HG02870 (cell line): ENCODE results near the gene PTPRN2.
"Not testable (repeated sequence)": the region's sequence is repeated elsewhere in the genome, so short reads cannot be mapped to it uniquely, and the experiment has no call there.

Experiments used
- ATAC-seq: cut with Tn5 transposase; IDR thresholded peaks from one replicate; pipeline ENCODE4 v1.9.1; 2021; ENCODE audit warnings: mild to moderate bottlenecking, moderate library complexity; ENCODE audit not compliant: unreplicated experiment

Gene PTPRN2

DNA sequence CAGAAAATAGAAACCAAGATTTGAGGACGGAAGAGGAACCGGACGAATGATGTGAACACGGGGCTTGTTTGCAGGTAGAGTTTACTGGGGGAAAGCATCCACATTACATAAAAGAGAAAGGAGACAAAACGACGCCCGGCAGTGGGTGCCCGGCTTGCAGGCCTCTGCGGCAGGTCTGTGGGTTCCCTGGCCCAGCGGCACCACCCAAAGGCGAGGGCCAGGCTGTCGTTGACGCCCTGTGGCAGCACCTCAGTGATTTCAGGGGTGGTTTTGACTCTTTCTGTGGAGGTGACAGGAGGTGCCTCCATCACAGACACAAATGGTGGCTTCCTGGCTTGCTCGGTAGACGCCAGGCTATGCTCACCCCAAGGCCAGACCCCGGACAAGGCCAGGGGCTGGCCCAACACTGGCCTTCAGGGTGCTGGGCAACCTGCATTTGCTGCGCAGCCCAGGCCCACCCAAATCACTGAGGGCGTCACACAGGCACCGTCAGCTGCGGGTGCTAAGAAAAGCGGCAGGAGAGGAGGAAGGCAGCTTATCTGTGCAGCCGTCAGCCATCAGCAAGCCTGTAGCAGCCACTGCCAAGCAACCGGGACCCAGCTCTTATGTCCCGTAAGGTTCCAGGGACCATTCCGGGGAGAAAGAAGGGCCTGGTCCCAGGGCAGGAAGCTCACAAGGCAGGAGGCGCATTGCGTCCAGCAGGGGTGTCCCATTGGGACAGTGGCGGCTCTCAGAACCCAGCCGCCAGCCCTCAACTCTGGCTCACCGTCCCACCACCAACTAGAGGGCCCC lies 230.3 kb downstream of the PTPRN2 start:
- no peak for ATAC-seq

DNA sequence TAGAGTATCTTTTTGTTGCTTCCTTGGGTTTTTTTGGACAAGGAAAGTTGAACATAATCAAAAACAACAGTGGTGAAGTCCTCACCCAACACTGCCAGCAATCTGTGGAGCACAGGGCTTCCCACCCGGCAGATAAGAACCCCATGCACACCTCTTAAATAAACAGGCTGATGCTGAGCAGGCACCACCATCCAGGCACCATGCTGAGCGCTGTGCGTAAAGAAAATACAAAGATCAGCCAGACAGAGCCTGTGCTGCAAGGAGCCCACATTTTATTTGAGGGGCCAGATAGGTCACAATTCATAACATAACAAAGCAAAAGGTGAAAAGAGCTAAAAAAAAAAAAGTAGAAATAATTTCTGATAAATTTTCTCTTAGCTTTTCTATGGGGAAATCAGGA lies 231.2 kb downstream of the PTPRN2 start:
- ATAC-seq: no peak

DNA sequence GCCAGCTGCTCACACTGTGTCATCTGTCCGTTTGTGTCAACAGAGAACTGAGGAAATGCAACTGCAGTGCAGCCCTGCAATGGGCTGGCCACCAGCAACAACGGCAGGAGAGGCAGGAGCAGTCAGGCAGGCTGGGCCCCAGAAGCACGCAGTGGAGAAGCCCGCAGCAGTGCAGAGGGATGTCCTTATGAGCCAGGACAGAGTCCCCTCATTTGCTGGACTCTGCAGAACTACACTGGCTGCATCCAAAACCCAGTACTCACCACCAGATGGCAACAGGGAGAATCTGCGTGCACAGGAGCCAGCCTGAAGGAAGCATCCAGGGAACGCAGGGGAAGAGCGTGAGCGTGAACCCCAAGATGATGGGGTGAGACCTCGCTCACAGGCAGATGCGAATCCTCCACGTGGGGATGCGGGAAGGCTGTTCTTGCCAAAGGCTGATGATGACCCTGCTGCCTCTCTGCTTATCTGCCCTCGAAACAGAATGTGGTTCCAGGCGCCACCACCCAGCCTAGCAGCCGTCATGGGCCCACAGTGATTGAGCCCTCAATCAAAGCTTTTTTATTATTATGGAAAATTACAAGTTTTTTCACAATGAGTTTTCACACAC lies 232.1 kb downstream of the PTPRN2 start:
- no peak for ATAC-seq

DNA sequence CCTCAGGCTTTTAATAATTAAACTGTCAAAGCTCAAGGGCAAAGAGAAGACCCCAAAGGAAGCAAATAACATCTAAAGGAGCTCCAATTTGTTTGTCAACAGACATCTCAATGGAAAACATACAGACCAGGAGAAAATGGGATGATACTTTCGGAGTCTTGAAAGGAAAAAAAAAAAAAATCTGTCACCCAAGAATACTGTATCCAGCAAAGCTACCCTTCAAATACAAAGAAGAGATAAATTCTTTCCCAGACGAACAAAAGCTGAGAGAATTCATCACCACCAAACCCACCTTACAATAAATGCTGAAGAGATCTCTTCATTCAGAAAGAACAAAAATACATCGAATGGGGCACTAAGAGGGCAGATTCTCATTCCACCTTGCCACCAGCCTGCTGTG lies 232.8 kb downstream of the PTPRN2 start:
- ATAC-seq: no peak

DNA sequence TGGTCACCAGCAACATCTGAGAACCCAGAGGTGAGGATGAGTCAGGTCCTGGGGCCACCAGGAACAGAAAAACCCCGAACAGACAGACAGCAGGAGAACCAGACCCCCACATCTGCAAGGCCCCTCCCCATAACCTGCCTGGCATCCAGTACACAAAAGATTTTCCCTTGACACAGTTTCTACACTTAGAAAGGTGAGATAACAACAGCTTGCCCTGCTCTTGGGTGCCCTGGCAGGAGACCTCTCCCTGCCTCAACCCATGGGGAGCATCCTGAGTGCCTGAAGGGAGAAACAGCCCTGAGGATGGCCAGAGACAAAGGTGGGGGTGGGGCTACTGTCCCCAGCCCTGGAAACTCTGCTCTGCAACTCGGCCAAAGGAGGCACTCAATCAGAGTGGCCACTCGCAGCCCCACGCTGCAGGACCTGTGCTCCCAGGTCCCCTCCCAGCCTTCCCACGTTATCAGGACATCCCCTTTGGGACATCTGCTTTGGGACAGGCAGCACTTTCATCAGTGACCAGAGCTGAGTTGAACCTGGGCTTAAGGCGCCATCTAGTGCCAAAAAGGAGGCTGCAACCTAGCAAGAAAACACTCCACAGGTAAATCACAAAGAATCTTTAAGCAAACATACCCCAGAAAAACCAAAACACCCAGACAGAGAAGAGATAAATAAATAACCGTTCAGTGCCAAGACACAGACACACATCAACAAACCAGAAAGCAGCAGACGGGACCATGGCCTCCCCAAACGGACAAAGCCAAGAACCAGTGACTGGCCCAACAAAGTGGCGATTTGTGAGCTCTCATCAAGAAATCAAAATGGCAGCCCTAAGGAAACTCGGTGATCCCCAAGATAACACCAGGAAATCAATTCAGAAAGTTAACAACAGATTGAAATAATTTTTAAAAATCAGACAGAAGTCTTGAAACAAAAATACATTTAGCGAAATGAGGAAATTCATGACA lies 233.7 kb downstream of the PTPRN2 start:
- ATAC-seq: no peak

DNA sequence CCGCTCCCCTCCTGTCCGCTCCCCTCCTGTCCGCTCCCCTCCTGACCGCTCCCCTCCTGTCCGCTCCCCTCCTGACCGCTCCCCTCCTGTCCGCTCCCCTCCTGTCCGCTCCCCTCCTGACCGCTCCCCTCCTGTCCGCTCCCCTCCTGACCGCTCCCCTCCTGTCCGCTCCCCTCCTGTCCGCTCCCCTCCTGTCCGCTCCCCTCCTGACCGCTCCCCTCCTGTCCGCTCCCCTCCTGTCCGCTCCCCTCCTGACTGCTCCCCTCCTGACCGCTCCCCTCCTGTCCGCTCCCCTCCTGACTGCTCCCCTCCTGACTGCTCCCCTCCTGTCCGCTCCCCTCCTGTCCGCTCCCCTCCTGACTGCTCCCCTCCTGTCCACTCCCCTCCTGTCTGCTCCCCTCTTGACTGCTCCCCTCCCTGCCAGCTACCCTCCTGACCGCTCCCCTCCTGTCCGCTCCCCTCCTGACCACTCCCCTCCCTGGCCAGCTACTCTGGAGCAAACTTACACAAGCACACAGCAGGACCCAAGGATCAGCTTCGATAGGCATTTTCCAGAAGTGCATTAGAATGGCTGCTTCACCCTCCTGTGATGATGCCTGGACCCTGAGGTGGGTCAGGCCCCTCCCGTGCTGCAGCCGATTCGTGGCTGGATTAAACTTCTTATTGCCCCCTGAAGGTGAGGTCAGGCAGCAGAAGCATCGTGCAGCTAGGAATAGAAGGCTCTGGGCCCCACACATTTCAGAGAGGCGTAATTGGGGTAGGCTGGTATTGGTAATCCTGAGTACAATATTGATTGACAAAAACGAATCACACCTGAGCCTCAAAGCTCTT lies 235.5 kb downstream of the PTPRN2 start:
- not testable (repeated sequence) for ATAC-seq

DNA sequence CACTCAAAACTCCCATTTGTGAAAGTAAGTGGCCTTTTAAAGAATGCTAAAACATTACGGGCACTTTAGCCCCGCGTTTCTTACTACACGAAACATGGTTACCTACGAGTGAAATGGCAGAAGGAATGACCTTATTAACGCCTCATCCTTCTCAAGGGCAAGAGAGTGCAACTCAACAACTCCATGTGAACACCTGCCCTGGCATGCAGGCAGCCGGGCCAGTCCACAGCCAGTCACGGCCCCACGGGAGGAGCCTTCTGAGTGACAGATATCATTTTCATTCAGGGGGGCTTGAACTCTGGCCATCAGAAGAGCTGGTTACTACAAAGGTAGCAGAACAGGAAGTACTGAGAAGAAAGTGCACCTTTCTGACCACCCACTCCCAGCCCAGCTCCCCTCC lies 236.1 kb downstream of the PTPRN2 start:
- ATAC-seq: no peak

DNA sequence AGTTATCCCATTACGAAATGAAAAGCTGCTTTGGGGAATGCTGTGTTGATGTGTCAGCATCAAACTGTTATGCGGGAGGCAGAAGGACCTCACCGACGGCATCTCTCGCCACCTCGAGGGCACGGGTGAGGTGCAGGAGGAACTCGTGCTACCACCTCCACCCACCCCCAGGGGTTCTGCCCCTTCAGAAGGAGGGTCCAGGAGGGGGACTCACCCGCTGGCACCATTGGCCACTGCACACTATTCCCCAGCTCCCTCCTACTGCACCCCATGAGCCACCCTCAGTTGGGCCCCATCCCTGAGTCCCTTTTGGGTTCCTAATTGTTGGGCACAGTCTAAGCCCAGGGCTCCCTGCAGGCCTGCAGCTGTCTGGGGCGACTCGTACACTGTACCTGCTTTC lies 236.6 kb downstream of the PTPRN2 start:
- no peak for ATAC-seq

DNA sequence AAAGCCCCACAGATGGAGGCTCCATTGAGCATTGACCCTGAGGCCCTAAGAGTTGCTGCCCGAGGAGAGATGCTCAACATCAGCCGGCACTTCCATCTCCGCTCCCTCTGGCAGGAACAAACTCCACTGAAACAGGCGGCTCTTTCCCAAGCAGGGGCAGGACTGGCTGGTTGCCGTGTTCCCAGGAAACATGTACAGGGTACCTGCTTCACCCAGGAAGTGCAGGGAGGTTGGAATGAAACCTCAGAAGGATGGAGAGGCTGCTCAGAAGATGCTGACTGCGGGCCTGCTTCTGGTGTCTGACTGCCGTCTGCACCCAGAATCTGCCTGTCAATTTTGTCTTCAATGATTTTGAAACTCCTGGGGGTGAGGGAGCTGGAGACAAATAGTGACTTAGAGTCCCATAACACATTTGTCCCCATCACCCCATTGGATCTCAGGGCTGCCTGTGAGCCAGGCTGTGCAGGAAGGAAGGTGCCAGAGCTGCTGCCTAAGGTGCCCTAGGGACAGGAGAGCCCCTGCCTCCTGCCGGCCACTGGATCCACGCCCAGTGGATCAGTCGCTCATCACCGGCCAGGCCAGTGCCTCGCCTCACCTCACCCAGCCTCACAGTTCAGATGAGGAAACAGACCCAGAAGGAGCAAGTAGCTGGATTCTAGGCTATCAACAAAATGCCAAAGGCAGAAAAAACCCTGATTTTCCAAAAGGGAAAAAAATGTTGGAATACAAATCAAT lies 237.3 kb downstream of the PTPRN2 start:
- ATAC-seq: no peak

DNA sequence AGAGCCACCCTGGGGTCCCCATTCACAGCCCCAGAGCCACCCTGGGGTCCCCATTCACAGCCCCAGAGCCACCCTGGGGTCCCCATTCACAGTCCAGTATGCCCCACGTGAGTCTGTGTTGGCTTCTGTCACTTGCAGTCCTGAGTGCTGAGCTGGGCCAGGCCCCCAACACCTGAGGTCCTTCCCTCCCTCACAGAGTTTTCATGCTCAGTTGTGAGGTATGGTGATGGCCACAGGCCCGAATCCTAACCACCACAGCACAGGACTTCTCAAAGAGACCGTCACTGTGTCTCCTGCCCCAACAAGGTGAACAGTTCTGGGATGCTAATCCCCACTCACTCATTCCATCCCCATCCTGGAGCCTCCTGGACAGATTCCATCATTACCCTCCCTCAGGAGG lies 239.2 kb downstream of the PTPRN2 start:
- ATAC-seq: no peak

DNA sequence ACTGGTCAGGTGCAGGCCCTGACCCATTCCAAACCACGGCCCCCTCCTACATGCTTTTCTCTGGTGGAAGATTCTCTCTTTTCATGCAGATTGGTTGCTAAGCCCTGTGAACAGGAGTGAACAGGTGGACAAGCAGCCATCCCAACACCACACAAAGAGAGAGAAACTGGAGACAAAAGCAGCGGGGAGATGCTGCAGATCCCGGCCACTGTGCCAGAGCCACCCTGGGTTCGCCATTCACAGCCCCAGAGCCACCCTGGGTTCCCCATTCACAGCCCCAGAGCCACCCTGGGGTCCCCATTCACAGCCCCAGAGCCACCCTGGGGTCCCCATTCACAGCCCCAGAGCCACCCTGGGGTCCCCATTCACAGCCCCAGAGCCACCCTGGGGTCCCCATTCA lies 239.6 kb downstream of the PTPRN2 start:
- not testable (repeated sequence) for ATAC-seq

DNA sequence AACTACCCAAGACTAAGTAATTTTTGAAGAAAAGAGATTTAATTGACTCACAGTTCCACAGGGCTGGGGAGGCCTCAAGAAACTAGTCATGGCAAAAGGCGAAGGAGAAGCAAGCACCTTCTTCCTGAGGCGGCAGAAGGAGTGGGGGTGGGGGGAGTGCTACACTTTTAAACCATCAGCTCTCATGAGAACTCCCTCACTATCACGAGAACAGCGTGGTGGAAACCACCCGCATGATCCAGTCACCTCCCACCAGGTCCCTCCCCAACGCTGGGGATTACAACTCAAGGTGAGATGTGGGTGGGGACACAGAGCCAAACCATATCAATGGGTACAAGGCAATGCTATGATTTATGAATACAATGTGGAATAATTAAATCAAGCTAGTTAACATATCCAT lies 241.9 kb downstream of the PTPRN2 start:
- no peak for ATAC-seq

DNA sequence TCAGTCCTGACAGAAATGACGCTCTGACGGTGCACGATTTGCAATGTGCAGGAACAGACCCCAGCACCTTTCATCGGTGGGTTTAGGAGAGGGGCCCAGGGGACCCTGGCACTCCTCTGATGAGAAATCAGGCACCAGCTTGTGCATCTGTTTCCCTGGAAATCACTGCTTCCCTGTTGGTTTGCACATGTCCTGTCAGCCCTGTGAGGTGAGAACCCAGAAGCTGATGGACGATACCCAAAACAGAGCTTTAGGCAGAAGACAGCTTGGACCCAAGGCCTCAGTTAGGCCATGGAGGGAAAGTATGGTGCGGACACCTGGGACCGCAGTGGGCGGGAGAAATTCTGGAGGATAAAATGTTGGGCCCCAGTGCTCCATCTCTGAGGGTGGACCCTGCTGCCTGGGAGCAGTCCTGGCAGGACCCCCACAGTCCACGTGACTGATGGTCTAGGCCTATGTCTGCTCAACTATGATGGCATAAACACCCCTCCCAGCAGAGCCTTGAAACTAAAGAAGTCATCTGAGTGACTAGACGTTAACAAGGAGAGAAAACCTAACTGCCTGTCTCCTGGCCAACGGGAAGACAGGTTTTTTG lies 242.8 kb downstream of the PTPRN2 start:
- ATAC-seq: no peak

DNA sequence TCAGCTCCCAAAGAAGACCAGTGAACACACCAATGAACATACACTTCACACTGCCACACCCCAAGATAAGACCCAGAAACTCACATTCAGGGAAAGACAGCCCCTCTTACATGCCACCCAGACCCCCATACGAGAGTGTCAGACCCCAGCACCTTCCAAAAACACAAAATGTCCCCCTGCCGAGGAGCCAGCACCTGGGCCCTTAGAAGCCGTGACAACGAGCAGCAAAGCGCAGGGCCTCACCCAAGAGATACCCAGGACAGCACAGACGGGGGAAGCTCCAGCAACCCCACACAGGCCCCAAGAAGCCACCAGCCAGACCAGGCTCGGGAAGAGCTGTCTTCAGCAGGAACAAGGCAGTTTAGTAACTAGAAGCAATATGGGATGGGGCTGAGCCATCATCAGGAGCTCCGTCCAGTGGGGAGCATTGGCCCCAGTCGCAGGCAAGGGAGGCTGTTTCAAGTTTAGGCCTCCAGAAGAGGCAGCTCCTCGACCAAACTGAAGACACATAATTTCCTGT lies 243.6 kb downstream of the PTPRN2 start:
- no peak for ATAC-seq

DNA sequence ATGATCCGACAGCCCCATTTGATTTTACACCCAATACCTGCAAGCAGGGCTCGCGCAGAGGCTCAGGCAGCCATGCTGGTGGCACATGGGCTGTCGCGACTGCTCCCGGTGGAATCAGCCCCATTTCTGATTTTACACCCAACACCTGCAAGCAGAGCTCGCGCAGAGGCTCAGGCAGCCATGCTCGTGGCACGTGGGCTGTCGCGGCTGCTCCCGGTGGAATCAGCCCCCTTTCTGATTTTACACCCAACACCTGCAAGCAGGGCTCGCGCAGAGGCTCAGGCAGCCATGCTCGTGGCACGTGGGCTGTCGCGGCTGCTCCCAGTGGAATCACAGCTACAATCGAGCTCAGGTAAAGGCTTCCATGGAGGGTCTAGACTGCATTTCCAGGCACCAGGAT lies 244.1 kb downstream of the PTPRN2 start:
- ATAC-seq: no peak

DNA sequence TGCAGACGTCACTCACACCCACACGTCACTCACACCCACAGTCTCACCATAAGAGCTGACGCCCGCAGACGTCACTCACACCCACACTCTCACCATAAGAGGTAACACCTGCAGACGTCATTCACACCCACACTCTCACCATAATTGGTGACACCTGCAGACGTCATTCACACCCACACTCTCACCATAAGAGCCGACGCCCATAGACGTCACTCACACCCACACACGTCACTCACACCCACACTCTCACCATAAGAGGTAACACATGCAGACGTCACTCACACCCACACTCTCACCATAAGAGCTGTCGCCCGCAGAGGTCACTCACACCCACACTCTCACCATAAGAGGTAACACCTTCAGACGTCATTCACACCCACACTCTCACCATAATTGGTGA lies 246.5 kb downstream of the PTPRN2 start:
- not testable (repeated sequence) for ATAC-seq

DNA sequence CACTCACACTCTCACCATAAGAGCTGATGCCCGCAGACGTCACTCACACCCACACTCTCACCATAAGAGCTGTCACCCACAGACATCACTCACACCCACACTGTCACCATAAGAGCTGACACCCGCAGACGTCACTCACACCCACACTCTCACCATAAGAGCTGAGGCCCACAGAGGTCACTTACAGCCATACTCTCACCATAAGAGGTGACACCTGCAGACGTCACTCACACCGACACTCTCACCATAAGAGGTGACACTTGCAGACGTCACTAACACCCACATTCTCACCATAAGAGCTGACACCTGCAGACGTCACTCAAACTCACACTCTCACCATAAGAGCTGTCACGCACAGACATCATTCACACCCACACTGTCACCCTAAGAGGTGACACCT lies 250.7 kb downstream of the PTPRN2 start:
- not testable (repeated sequence) for ATAC-seq

DNA sequence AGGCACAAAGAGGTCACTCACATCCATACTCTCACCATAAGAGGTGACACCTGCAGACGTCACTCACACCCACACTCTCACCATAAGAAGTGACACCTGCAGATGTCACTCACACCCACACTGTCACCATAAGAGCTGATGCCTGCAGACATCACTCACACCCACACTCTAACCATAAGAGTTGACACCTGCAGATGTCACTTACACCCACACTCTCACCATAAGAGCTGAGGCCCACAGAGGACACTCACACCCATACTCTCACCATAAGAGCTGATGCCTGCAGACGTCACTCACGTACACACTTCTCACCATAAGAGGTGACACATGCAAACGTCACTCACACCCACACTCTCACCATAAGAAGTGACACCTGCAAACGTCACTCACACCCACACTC lies 255.1 kb downstream of the PTPRN2 start:
- ATAC-seq: not testable (repeated sequence)

DNA sequence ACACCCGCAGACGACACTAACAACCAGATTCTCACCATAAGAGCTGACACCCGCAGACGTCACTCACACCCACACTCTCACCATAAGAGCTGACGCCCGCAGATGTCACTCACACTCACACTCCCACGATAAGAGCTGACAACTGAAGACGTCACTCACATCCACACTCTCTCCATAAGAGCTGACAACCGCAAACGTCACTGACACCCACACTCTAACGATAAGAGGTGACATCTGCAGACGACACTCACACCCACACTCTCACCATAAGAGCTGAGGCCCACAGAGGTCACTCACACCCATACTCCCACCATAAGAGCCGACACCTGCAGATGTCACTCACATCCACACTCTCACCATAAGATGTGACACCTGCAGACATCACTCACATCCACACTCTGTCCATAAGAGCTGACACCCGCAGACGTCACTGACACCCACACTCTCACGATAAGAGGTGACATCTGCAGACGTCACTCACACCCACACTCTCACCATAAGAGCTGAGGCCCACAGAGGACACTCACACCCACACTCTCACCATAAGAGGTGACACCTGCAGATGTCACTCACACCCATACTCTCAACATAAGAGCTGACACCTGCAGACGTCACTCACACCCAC lies 255.7 kb downstream of the PTPRN2 start:
- ATAC-seq: not testable (repeated sequence)
